Endothelial cell of umbilical vein (primary cell): ENCODE results near the gene RAB11B.

Source experiments
- JUN ChIP-seq: IDR thresholded peaks from 2 replicates; pipeline ENCODE4 v1.6.1; 2011; ENCODE audit warnings: borderline replicate concordance, low read depth; ENCODE audit not compliant: insufficient read length, insufficient read depth
- TF ChIP-seq, protein P1 (sequence below), 2 donors: IDR thresholded peaks; 1 replicate in 1 of 2; 2 replicates in 1 of 2; pipeline ENCODE4 v1.5.1; 2011; ENCODE audit warnings: low read length in 2 of 2, mild to moderate bottlenecking in 2 of 2, moderate library complexity in 2 of 2, control low read depth in 1 of 2, inconsistent platforms in 1 of 2, low read depth in 1 of 2; ENCODE audit not compliant: insufficient read depth in 1 of 2; ENCODE audit errors: extremely low read depth in 1 of 2

DNA sequence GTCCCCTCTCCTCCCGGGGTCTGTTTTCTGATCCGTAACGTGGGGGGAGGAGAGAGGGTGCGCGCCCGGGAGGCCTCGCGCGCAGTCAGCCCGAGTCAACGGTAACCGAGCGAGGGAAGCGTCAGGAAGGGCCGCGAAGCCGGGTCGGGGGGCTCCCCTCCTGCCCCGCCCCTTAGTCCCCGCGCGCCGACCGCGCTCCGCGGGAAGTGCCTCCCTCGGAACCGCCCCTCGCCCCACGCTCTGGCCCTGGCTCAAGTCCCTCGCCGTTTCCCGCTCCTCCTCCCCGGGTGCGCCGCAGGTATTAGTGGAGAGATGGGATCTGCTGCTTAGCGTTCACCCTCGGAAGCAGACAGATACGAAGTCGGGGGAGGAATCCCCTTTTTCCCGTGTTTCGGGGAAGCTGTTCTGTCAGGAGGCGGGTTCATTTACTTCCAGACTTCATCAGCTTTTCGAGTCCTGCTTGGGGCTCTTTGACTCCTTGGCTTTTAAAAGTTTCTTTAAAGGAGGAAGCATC lies 55.4 kb downstream of the RAB11B start:
- TF ChIP-seq JUN: no peak
- TF ChIP-seq, protein P1, sequence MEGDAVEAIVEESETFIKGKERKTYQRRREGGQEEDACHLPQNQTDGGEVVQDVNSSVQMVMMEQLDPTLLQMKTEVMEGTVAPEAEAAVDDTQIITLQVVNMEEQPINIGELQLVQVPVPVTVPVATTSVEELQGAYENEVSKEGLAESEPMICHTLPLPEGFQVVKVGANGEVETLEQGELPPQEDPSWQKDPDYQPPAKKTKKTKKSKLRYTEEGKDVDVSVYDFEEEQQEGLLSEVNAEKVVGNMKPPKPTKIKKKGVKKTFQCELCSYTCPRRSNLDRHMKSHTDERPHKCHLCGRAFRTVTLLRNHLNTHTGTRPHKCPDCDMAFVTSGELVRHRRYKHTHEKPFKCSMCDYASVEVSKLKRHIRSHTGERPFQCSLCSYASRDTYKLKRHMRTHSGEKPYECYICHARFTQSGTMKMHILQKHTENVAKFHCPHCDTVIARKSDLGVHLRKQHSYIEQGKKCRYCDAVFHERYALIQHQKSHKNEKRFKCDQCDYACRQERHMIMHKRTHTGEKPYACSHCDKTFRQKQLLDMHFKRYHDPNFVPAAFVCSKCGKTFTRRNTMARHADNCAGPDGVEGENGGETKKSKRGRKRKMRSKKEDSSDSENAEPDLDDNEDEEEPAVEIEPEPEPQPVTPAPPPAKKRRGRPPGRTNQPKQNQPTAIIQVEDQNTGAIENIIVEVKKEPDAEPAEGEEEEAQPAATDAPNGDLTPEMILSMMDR (IDR thresholded peaks at IDR 0.05; ENCODE audit: extremely low read depth in 1 of 2, insufficient read depth in 1 of 2, low read depth in 1 of 2, low read length in 2 of 2): no peak
